ENCODE data around the gene GADD45B. TPM values are rescaled to one million over a fixed set of nuclear protein-coding genes. Genes with fewer than 3 reads are reported as not detected.

GADD45B gene
- total and polyA plus RNA-seq, 2 of the 4 experiments (the other 2 are of a cell fraction): 30.1 to 106 TPM

DNA sequence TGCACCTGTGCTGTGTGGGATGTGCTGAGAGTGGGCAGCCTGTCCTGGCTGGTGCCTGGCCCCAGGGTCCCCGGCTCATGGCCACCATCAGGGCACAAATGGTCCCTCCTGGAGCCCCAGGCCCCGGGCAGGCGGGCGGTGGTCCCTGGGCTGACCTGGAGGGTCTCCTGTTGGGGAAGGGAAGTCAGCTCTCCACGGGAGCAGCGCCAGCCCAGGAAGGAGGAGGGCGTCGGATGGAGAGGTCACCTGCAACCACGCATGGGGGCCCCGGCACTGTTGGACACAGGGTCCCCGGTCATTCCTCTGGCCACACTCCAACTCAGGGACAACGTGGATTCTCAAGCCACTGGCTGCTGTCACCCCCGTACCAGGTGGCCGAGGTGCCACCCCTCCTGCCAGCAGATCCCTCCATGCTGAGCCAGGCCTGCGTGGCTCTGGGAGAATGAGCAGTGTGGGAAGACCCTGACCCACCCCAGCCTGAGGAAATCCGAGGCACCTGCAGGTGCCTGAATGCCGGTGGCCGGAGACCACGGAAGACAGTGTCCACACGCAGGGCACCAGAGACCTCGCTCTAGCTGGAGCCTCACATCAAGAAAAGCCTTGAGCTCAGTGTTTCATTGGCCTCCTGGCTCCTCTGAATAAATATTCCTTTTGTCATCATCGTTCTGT lies 32.7 kb upstream of the GADD45B start:
- Histone ChIP-seq H3K4me1 (ENCODE audit: control insufficient read depth, insufficient read depth, low read length) (no peaks in the 10 kb centered on the region), H3K4me3 (ENCODE audit: insufficient read depth, low read depth, low read length) (no peak overlapping the region), H2BK5ac (ENCODE audit: low read depth, low read length, poor library complexity, severe bottlenecking) (no peak overlapping the region), H4K8ac (ENCODE audit: low read depth in 2 of 2, low read length in 2 of 2) (no peak overlapping the region), H3K27ac (ENCODE audit: insufficient read depth, low read length) (no peak overlapping the region), H2AK5ac (ENCODE audit: low read depth, low read length) (no peak overlapping the region), H2BK20ac (ENCODE audit: low read depth, low read length) (no peak overlapping the region), H3K79me1 (ENCODE audit: low read depth in 1 of 2, low read length in 2 of 2) (peaks cover 13 to 63% of the 10 kb centered on the region in 2 experiments; a peak in 3 of 4 replicates), H3K56ac (ENCODE audit: extremely low read depth, insufficient read depth, low read length) (no peak overlapping the region), H3K14ac (replicated peaks; ENCODE audit: low read depth, low read length) (no peak overlapping the region), H3K9me3 (ENCODE audit: control insufficient read depth, insufficient read depth, low read length) (no peaks in the 10 kb centered on the region), H2BK120ac (ENCODE audit: low read depth, low read length) (no peak overlapping the region), H2BK15ac (ENCODE audit: low read depth, low read length) (no peak overlapping the region), H3K4ac (ENCODE audit: low read depth, low read length) (no peak overlapping the region), H2AFZ (replicated peaks; ENCODE audit: low read length, poor library complexity) (no peak overlapping the region), H4K20me1 (ENCODE audit: insufficient read depth, low read length) (peaks cover 57% of the 10 kb centered on the region), H2AK9ac (replicated peaks; ENCODE audit: low read depth, low read length, poor library complexity) (no peak overlapping the region), H4K91ac (ENCODE audit: insufficient read depth, low read depth, low read length) (no peak overlapping the region), H3K9me1 (ENCODE audit: insufficient read depth, low read length) (peaks cover 5% of the 10 kb centered on the region; the same call in 1 of the 2 replicates), H4K5ac (ENCODE audit: low read depth, low read length) (no peak overlapping the region), H3K36me3 (ENCODE audit: control insufficient read depth, insufficient read depth, low read length) (peaks cover 27% of the 10 kb centered on the region), H3K18ac (ENCODE audit: low read depth, low read length) (no peak overlapping the region), H3K23ac (ENCODE audit: low read depth, low read length) (no peak overlapping the region), H3K27me3 (ENCODE audit: control insufficient read depth, insufficient read depth, low read length) (no peaks in the 10 kb centered on the region), H3K4me2 (ENCODE audit: low read depth, low read length) (no peak overlapping the region), H3K9ac (ENCODE audit: low read depth, low read length) (no peak overlapping the region)
- intact Hi-C loops (cut with micrococcal nuclease): no loop called here
- in situ Hi-C loops (cut with MboI; ENCODE audit: low sequenced_read_pairs): no loop called here
- BruUV-seq (replicated peaks): no TSS peak
- 96% methylated on average over 5 of the region's 22 CpGs; no CpG with 5 or more reads in 1 of the 2 experiments for WGBS, 2 experiments (ENCODE audit: extremely low coverage in 2 of 2, insufficient read length in 1 of 2)
- ATAC-seq (ENCODE audit: low read depth): no peak
- CTCF ChIA-PET: interaction anchor here (1.0 kb wide), 1 partner anchor 14 kb away, joined by 3 read pairs; the partner anchor contains the start of gene LMNB2
- no peak for TF ChIP-seq CHD1 (IDR thresholded peaks at IDR 0.05; ENCODE audit: low read depth, low read length)
- no peak for TF ChIP-seq NFE2L2 (IDR thresholded peaks at IDR 0.05; ENCODE audit: low read depth, low read length)
- TF ChIP-seq, protein P1, sequence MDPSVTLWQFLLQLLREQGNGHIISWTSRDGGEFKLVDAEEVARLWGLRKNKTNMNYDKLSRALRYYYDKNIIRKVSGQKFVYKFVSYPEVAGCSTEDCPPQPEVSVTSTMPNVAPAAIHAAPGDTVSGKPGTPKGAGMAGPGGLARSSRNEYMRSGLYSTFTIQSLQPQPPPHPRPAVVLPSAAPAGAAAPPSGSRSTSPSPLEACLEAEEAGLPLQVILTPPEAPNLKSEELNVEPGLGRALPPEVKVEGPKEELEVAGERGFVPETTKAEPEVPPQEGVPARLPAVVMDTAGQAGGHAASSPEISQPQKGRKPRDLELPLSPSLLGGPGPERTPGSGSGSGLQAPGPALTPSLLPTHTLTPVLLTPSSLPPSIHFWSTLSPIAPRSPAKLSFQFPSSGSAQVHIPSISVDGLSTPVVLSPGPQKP (IDR thresholded peaks at IDR 0.05; ENCODE audit: borderline replicate concordance, low read depth, low read length): no peak
- TF ChIP-seq MAFK (IDR thresholded peaks at IDR 0.05; ENCODE audit: low read depth, low read length): no peak
- TF ChIP-seq BHLHE40 (IDR thresholded peaks at IDR 0.05; ENCODE audit: low read depth, low read length): no peak
- TF ChIP-seq MXI1 (IDR thresholded peaks at IDR 0.05; ENCODE audit: borderline replicate concordance, low read depth, low read length): no peak
- TF ChIP-seq SMC3 (IDR thresholded peaks at IDR 0.05; ENCODE audit: low read depth, low read length): no peak
- TF ChIP-seq POLR2A (IDR thresholded peaks at IDR 0.05; ENCODE audit: low read depth, low read length): no peak
- TF ChIP-seq, protein P2, sequence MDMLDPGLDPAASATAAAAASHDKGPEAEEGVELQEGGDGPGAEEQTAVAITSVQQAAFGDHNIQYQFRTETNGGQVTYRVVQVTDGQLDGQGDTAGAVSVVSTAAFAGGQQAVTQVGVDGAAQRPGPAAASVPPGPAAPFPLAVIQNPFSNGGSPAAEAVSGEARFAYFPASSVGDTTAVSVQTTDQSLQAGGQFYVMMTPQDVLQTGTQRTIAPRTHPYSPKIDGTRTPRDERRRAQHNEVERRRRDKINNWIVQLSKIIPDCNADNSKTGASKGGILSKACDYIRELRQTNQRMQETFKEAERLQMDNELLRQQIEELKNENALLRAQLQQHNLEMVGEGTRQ (IDR thresholded peaks at IDR 0.05; ENCODE audit: low read depth, low read length): no peak
- TF ChIP-seq RAD21 (IDR thresholded peaks at IDR 0.05; ENCODE audit: low read length): no peak
- no peak for TF ChIP-seq FOS (IDR thresholded peaks at IDR 0.05; ENCODE audit: low read depth, low read length)
- no peak for TF ChIP-seq CEBPB (IDR thresholded peaks at IDR 0.05; ENCODE audit: low read depth, low read length)
- TF ChIP-seq MAZ (IDR thresholded peaks at IDR 0.05; ENCODE audit: borderline replicate concordance, low read depth, low read length): no peak
- no peak for TF ChIP-seq RFX5 (IDR thresholded peaks at IDR 0.05; ENCODE audit: low read depth, low read length)
- TF ChIP-seq RCOR1 (IDR thresholded peaks at IDR 0.05; ENCODE audit: insufficient replicate concordance, low read length): no peak
- no peak for DNase-seq
- dilution Hi-C loops (cut with HindIII; ENCODE audit: low sequenced_read_pairs, unreplicated experiment): no loop called here
- POLR2A ChIA-PET (ENCODE audit: unreplicated experiment): interaction anchor here (0.5 kb wide), 1 partner anchor 28 kb away, joined by 20 read pairs; no protein-coding TSS in a partner anchor

All from IMR-90 (cell line).